HFF-Myc (cell line): ENCODE measurements around the gene HOXC12.

Source experiments
- DNase-seq: peaks from one replicate; pipeline ENCODE4 v3.0.0-alpha.2; 2011; ENCODE audit warnings: low read depth; ENCODE audit errors: extremely low read depth
- H3K4me3 ChIP-seq: replicated peaks from 2 replicates; pipeline ENCODE4 v1.5.1; 2011; ENCODE audit warnings: low read depth, mild to moderate bottlenecking, control low read depth, low read length
- TF ChIP-seq, protein P1 (sequence below): IDR thresholded peaks from 2 replicates; pipeline ENCODE4 v1.5.1; 2012; ENCODE audit warnings: mild to moderate bottlenecking, low read depth, low read length, control low read depth; ENCODE audit errors: missing control alignments

HOXC12 gene

DNA sequence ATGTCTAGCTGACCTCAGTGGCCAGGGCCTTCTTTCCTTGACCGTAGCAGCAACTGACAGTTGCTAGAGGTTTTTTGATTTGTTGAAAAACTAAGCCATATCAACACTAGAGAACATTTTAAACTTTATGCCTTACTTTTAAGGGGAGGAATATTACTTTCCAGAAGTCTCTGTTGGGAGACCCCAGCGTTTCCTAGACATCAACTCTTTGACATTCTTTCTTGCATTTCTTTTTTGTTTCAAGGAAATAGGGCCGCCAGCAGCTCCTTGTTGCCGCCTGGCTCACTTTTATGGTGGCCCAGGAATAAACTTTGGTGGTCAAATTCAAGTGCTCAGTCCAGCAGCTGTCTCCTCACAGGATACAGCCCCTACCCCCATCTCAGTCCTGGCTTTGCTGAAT lies 15.7 kb downstream of the HOXC12 start:
- H3K4me3 ChIP-seq = no peak overlapping the region
- TF ChIP-seq, protein P1, sequence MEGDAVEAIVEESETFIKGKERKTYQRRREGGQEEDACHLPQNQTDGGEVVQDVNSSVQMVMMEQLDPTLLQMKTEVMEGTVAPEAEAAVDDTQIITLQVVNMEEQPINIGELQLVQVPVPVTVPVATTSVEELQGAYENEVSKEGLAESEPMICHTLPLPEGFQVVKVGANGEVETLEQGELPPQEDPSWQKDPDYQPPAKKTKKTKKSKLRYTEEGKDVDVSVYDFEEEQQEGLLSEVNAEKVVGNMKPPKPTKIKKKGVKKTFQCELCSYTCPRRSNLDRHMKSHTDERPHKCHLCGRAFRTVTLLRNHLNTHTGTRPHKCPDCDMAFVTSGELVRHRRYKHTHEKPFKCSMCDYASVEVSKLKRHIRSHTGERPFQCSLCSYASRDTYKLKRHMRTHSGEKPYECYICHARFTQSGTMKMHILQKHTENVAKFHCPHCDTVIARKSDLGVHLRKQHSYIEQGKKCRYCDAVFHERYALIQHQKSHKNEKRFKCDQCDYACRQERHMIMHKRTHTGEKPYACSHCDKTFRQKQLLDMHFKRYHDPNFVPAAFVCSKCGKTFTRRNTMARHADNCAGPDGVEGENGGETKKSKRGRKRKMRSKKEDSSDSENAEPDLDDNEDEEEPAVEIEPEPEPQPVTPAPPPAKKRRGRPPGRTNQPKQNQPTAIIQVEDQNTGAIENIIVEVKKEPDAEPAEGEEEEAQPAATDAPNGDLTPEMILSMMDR = no peak
- no peak for DNase-seq

DNA sequence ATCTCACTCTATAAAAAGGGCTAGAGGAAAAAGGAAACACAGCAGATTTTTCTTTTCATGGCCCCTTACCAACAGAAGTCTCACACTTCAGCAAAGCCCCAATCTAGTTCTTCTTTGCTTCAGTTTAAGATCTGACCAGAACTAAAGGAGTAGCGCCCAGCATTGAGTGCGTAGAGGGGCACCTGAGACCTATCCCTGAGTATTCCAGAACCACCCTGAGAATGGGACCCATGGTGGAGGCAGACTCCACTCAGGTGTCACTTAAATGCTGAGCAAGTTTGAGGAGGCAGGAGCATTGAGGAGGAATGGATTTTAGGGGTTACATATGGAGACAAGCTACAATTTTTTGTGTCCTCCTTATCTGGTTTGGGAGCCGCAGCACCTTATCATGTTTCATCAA lies 16.4 kb downstream of the HOXC12 start:
- no peak for DNase-seq
- TF ChIP-seq, protein P1 = no peak
- H3K4me3 ChIP-seq = no peak overlapping the region

DNA sequence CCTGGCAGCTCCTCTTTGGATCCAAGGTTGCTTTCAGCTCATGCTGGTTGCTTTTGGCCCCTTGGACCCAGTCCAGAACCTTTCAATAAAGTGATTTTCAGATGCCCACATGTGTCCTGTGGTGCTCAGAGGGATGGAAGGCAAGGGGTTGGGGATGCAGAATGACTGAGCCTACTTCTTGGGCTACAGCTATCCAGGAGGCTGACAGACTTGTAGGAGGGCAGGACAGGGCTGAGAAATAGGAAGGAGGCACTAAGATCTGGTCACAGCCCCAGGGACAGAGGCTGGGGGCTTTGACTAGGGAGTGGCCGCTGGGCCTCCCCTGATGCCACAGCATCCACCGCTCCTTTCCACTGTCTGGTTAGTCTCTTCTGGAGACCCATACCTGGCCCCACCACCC lies 17.0 kb downstream of the HOXC12 start:
- TF ChIP-seq, protein P1 = no peak
- H3K4me3 ChIP-seq = no peak overlapping the region
- DNase-seq = no peak

DNA sequence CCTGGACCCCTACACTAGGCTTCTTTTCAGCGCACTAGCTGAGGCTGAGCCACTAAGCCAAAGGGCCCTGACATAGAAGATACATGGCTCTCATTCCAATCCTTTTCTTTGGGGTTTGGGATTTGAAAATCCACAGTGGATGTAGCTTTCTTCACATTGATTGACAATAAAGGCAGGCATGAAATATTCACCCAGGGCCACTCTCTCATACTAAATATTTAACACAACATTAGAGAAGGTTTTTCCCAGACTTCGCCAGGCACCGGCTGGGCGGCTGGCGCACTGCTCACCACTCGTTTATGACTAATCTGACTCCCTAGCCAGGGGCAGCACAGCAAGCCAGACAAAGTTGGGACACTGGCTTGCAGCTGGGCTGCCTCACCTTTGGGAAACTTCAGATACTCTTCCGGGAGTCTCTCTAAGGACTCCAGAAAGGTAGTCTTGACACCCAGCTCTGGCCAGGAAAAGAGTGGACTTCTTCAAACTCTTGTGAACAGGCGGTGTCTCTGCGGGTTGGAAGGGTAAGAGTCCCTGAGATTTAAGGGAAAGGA lies 17.5 kb downstream of the HOXC12 start:
- peak overlapping the region; percentile 47 for H3K4me3 ChIP-seq
- no peak for DNase-seq
- TF ChIP-seq, protein P1 = no peak

DNA sequence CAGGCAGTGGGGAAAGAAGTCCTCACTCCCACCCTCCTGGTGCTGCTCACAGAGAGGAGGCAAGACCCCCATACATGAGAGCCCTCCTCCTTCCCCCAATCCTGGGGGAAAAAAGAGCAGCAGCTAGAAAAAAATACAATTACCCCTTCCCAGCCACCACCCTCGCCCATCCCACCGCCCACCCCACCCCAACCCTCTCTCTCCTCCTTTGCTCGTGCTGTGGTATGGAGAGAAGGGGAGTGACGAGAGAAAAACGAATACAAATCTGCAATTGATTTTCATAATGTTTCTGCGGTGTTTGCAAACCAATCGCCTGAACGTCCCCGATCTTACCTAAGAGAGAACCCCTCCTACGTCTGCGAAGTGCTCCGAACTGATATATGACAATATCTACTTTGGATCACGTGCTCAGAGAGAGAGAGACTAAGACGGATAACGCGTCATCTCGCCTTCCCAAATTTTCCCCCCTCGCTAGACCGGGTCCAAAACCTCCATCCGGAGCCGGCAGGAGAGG lies 18.1 kb downstream of the HOXC12 start, which contains the start of gene HOXC11:
TSS of gene HOXC11 (plus strand) at position 405 of the 514 bp plus-strand sequence. CDS start 116 bp downstream, outside the sequence.
- TF ChIP-seq, protein P1 = no peak

DNA sequence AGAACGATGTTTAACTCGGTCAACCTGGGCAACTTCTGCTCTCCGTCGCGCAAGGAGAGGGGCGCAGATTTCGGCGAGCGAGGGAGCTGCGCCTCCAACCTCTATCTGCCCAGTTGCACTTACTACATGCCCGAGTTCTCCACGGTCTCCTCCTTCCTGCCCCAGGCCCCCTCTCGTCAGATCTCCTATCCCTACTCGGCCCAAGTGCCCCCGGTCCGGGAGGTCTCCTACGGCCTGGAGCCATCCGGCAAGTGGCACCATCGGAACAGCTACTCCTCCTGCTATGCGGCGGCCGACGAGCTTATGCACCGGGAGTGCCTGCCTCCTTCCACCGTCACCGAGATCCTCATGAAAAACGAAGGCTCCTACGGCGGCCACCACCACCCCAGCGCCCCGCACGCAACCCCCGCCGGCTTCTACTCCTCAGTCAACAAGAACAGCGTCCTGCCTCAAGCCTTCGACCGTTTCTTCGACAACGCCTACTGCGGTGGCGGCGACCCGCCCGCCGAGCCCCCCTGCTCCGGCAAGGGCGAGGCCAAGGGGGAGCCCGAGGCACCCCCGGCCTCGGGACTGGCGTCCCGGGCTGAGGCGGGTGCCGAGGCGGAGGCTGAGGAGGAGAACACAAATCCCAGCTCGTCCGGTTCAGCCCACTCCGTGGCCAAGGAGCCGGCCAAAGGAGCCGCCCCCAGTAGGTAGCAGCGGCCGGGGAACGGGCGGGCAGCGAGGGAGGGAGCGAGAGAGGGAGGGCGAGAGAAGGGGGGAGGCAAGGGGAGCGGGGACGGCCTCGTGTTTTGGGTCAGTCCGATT lies 18.7 kb downstream of the HOXC12 start:
- TF ChIP-seq, protein P1 = no peak
- peak overlapping the region; percentile 47 for H3K4me3 ChIP-seq
- no peak for DNase-seq

More for the DNA sequence above, 18.1 kb downstream of the HOXC12 start, which contains the start of gene HOXC11:
- DNase-seq = no peak
- peak within 1 kb of the TSS; percentile 47 for H3K4me3 ChIP-seq
